ENCODE data around the gene SGCE.

Gene SGCE

GRCh38 chr7:94609561-94609960 lies 46.4 kb downstream of the SGCE start:
- DNase-seq (ENCODE audit: low read depth): no peak
- no peak for TF ChIP-seq CTCF (IDR thresholded peaks at IDR 0.05; ENCODE audit: insufficient read depth, low read depth, low read length, missing control alignments)
- H3K4me3 ChIP-seq (ENCODE audit: low read length): no peak overlapping the region

DNA sequence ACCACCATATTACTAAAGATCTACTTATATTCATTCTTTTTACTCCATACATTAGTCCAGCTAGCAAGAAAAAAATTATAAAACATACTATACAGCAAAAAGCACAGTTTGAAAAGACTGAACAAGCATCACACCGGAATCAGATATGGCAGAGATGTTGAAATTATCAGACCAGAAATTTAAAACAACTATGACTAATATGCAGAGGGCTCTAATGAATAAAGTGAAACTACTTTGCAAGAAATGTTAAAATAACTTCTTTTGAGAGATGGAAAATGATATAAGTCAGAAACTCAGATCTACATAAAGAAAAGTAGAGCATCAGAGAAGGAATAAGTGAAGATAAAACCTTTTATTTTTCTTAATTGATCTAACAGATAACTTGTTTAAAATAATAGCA lies 50.9 kb downstream of the SGCE start:
- no peak for TF ChIP-seq CTCF (IDR thresholded peaks at IDR 0.05; ENCODE audit: insufficient read depth, low read depth, low read length, missing control alignments)
- no peak overlapping the region for H3K4me3 ChIP-seq (ENCODE audit: low read length)
- DNase-seq (ENCODE audit: low read depth): no peak

- TF ChIP-seq CTCF (IDR thresholded peaks at IDR 0.05; ENCODE audit: insufficient read depth, low read depth, low read length, missing control alignments): no peak
- H3K4me3 ChIP-seq (ENCODE audit: low read length): no peak overlapping the region
- DNase-seq (ENCODE audit: low read depth): no peak
These were observed 53.8 kb downstream of the SGCE start for GRCh38 chr7:94602181-94602580.

DNA sequence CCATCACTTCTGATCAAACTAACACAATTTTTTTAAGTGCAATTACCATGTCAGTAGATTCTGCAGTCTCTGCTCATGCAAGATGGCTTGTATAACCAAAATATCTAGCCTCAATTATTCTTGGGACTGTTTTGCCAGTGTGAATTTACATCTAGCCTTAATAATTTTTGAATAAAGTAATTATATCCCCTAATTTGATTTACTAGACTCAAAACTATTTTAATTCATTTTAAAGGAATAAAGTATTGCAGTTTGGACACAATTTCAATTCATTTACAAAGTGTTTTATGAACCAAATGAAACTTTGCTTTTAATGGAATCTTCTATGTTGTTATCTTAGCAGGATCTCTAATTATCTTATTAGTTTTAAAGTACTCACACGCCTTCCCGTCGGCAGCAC lies 55.7 kb downstream of the SGCE start:
- TF ChIP-seq CTCF (IDR thresholded peaks at IDR 0.05; ENCODE audit: insufficient read depth, low read depth, low read length, missing control alignments): no peak
- no peak overlapping the region for H3K4me3 ChIP-seq (ENCODE audit: low read length)
- no peak for DNase-seq (ENCODE audit: low read depth)

GRCh38 chr7:94595717-94596116 lies 60.2 kb downstream of the SGCE start:
- TF ChIP-seq CTCF (IDR thresholded peaks at IDR 0.05; ENCODE audit: insufficient read depth, low read depth, low read length, missing control alignments): no peak
- no peak for DNase-seq (ENCODE audit: low read depth)

DNA sequence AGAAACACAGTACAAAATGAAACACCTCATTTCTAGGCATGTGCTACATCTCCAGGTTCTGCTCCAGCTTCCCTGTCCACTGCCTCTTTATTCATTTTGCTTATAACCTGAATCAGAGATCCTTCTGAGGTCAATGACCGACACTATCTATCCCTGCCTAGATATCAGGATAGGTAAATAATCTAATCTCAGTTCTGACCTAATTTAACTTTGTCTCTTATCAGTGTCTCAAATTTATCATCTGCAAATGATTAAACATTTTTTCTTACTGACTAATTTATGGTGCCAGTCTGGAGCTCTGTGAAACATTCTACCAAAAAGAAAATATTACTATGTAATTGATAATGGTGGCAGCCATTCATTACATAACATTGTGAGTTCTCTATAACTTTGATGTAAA lies 61.1 kb downstream of the SGCE start:
- TF ChIP-seq CTCF (IDR thresholded peaks at IDR 0.05; ENCODE audit: insufficient read depth, low read depth, low read length, missing control alignments): no peak
- DNase-seq (ENCODE audit: low read depth): no peak
- no peak overlapping the region for H3K4me3 ChIP-seq (ENCODE audit: low read length)

More at GRCh38 chr7:94595717-94596116, 60.2 kb downstream of the SGCE start:
- no peak overlapping the region for H3K4me3 ChIP-seq (ENCODE audit: low read length)

- no peak for DNase-seq (ENCODE audit: low read depth)
- no peak for TF ChIP-seq CTCF (IDR thresholded peaks at IDR 0.05; ENCODE audit: insufficient read depth, low read depth, low read length, missing control alignments)
- no peak overlapping the region for H3K4me3 ChIP-seq (ENCODE audit: low read length)
These were observed 64.8 kb downstream of the SGCE start for GRCh38 chr7:94591176-94591575.
